ENCODE data around the gene GRAMD1A.

DNA sequence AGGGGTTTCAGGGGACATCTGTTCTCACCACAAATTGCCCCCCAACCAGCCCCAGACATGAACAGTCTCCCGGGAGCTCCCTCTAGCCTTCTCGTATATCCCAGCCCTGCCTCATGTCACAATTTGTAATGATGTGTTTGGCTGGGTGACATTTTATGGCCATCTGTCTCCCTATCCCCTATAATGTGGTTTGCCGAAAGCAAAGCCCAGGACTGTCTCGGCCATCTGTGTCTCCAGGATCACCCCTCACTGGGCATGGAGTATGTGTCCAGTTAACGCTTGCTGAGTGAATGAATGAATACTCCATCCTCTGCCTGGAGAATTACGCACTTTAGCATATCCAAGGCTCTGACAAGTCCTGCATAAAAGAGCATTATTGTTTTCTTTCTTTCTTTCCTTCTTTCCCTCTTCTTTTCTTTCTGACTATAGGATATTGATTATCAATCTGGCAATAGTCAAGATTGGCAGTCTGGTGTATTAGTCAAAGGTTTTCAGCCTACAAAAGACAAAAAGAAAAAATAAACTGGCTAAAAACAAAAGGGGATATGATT lies 56.5 kb downstream of the GRAMD1A start:
- no peak for TF ChIP-seq EZH2 (IDR thresholded peaks at IDR 0.05)
- TF ChIP-seq, protein P1, sequence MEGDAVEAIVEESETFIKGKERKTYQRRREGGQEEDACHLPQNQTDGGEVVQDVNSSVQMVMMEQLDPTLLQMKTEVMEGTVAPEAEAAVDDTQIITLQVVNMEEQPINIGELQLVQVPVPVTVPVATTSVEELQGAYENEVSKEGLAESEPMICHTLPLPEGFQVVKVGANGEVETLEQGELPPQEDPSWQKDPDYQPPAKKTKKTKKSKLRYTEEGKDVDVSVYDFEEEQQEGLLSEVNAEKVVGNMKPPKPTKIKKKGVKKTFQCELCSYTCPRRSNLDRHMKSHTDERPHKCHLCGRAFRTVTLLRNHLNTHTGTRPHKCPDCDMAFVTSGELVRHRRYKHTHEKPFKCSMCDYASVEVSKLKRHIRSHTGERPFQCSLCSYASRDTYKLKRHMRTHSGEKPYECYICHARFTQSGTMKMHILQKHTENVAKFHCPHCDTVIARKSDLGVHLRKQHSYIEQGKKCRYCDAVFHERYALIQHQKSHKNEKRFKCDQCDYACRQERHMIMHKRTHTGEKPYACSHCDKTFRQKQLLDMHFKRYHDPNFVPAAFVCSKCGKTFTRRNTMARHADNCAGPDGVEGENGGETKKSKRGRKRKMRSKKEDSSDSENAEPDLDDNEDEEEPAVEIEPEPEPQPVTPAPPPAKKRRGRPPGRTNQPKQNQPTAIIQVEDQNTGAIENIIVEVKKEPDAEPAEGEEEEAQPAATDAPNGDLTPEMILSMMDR (IDR thresholded peaks at IDR 0.05), result no peak
